Measurements from ENCODE around the gene ANKRD65.

DNA sequence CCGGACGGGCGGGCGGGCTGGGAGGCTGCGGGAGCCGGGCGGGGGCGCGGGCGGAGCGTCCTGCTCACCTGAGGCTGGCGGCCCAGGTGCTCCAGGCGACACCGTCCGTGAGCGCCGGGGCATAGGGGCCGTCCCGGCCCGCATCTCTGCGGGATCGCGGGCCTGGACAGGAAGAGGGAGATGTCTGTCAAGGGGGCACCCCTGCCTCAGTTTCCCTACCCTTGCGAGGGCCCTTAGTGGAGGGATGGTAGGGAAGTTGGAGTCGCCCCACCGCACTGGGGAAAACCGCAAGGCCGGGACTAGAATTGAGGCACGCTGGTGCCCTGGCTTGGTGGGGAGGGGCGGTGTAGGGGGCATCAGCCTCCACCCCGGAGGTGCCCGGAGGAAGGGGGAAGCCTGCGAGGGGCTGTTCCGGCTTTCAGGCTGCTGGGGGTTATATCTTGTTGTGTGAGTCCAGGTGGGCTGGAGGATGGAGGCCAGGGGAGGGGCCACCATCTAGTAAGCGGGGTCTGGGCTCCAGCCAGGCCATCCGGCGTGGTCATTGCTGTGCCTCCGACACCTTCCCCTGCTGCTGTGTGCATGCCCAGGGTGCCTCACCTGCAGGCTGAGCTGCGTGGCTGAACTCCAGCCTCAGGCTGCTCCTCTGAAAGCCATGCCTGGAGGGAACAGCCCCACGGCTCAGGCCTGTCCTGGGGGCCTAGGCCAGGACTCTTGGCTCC, 15.0 kb upstream of the ANKRD65 start:
- TF ChIP-seq POLR2A (IDR thresholded peaks at IDR 0.05) (no peak), POLR2AphosphoS5 (IDR thresholded peaks at IDR 0.05; ENCODE audit: insufficient read depth in 1 of 2, low read depth in 1 of 2) (no peak)
- TF ChIP-seq, protein P1, sequence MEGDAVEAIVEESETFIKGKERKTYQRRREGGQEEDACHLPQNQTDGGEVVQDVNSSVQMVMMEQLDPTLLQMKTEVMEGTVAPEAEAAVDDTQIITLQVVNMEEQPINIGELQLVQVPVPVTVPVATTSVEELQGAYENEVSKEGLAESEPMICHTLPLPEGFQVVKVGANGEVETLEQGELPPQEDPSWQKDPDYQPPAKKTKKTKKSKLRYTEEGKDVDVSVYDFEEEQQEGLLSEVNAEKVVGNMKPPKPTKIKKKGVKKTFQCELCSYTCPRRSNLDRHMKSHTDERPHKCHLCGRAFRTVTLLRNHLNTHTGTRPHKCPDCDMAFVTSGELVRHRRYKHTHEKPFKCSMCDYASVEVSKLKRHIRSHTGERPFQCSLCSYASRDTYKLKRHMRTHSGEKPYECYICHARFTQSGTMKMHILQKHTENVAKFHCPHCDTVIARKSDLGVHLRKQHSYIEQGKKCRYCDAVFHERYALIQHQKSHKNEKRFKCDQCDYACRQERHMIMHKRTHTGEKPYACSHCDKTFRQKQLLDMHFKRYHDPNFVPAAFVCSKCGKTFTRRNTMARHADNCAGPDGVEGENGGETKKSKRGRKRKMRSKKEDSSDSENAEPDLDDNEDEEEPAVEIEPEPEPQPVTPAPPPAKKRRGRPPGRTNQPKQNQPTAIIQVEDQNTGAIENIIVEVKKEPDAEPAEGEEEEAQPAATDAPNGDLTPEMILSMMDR (IDR thresholded peaks at IDR 0.05): no peak
